DMS 273 treated with DMSO at 0.1 percent for 48 hours (cell line): Measurements from ENCODE around the gene SYK.

Experiments
- DNase-seq: peaks from one replicate; lab custom pipeline; 2025; lab: John Stamatoyannopoulos, UW

Gene SYK

GRCh38 chr9:90906316-90907055 is 104.9 kb downstream of the SYK start:
- DNase-seq = no peak

GRCh38 chr9:90907056-90907445 is 105.4 kb downstream of the SYK start:
- no peak for DNase-seq

- no peak for DNase-seq
Measured at GRCh38 chr9:90907790-90908189, 106.2 kb downstream of the SYK start.

- no peak for DNase-seq
Measured at GRCh38 chr9:90909225-90909624, 107.6 kb downstream of the SYK start.

GRCh38 chr9:90909747-90910283 is 108.2 kb downstream of the SYK start:
- no peak for DNase-seq

- DNase-seq = no peak
Measured at GRCh38 chr9:90914196-90914595, 112.6 kb downstream of the SYK start.

- peak; percentile 10 for DNase-seq
Measured at GRCh38 chr9:90914868-90915483, 113.4 kb downstream of the SYK start.

- no peak for DNase-seq
Measured at GRCh38 chr9:90915693-90916092, 114.1 kb downstream of the SYK start.

- no peak for DNase-seq
Measured at GRCh38 chr9:90916147-90916734, 114.6 kb downstream of the SYK start.

- DNase-seq = no peak
Measured at GRCh38 chr9:90919883-90920282, 118.3 kb downstream of the SYK start.

- no peak for DNase-seq
Measured at GRCh38 chr9:90921104-90921503, 119.5 kb downstream of the SYK start.

GRCh38 chr9:90921969-90922368 is 120.3 kb downstream of the SYK start:
- no peak for DNase-seq

GRCh38 chr9:90925581-90926257 is 124.1 kb downstream of the SYK start:
- DNase-seq = no peak

GRCh38 chr9:90926936-90927335 is 125.3 kb downstream of the SYK start:
- DNase-seq = no peak

GRCh38 chr9:90927496-90927895 is 125.9 kb downstream of the SYK start:
- no peak for DNase-seq

- DNase-seq = no peak
Measured at GRCh38 chr9:90929626-90930025, 128.0 kb downstream of the SYK start.

GRCh38 chr9:90933468-90933867 is 131.8 kb downstream of the SYK start:
- DNase-seq = no peak

GRCh38 chr9:90939351-90939750 is 137.7 kb downstream of the SYK start:
- DNase-seq = no peak

- no peak for DNase-seq
Measured at GRCh38 chr9:90940280-90940679, 138.7 kb downstream of the SYK start.

GRCh38 chr9:90941661-90942060 is 140.0 kb downstream of the SYK start:
- DNase-seq = no peak

- DNase-seq = no peak
Measured at GRCh38 chr9:90942555-90942954, 140.9 kb downstream of the SYK start.

GRCh38 chr9:90943341-90943740 is 141.7 kb downstream of the SYK start:
- no peak for DNase-seq

GRCh38 chr9:90945336-90945735 is 143.7 kb downstream of the SYK start:
- DNase-seq = no peak
